Measurements from ENCODE around the gene SLC25A19.

GRCh38 chr17:75241502-75241901 is 47.7 kb downstream of the SLC25A19 start:
- TF ChIP-seq CTCF (IDR thresholded peaks at IDR 0.05) (no peak), POLR2A (IDR thresholded peaks at IDR 0.05) (no peak)

Measured in lower leg skin (tissue), 3 donors.